ENCODE results near the gene DYSF.

DYSF gene

DNA sequence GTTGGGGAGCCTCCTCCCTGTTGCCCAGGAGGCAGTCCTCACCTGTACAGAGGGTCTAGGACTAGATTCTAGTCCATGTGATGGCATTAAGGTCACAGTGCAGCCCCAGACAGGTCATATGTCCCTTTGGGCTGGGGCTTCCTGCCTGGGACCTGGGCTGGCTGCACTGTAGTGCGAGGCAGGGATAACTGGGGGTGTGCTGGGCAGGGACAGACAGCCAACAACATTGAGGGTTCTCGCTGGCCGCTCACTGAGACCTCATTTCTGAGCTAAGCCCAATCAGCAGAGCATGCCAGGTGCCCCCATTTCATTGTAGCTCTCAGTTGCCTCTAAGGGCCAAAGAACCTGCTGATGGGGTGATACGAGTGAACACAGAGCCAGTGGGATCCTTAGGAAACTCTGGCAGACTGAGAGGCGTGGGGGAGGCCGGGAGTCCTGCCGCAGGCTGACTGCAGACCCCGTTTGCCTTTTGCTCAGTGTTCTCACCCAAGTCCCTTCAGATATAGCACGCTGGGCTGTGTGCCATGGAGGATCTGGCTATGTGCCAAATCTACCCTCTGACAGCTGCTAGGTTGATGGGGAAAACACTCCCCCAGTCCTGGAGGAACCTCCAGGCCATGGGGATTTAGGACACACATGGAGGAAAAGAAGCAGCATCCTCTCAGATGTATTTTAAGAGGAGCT lies 51.9 kb downstream of the DYSF start:
- Histone ChIP-seq H3K9me2 (replicated peaks; ENCODE audit: low read depth, low read length) (no peaks in the 10 kb centered on the region), H3K9me3 (ENCODE audit: insufficient read depth, low read depth, low read length) (no peaks in the 10 kb centered on the region), H3K4me1 (ENCODE audit: insufficient read depth, low read length, poor library complexity, severe bottlenecking) (no peaks in the 10 kb centered on the region), H3F3A (ENCODE audit: low read depth) (no peaks in the 10 kb centered on the region), H3K4me2 (ENCODE audit: low read depth, low read length, poor library complexity, severe bottlenecking) (no peak overlapping the region), H3K36me3 (ENCODE audit: insufficient read depth, low read length) (no peaks in the 10 kb centered on the region), H4K20me1 (ENCODE audit: insufficient read depth, low read length, poor library complexity, severe bottlenecking) (no peaks in the 10 kb centered on the region), H3K9ac (ENCODE audit: low read depth, low read length, poor library complexity, severe bottlenecking) (no peak overlapping the region), H2AFZ (ENCODE audit: low read length) (no peak overlapping the region), H3K27me3 (ENCODE audit: insufficient read depth, low read length, poor library complexity, severe bottlenecking) (no peaks in the 10 kb centered on the region), H3K79me2 (ENCODE audit: insufficient read depth, low read length) (no peaks in the 10 kb centered on the region), H3K4me3 (ENCODE audit: low read length, poor library complexity, severe bottlenecking) (no peak overlapping the region)
- no peak for TF ChIP-seq CTCF (conservative IDR thresholded peaks at IDR 0.05; ENCODE audit: low read length)
- TF ChIP-seq EZH2phosphoT487 (IDR thresholded peaks at IDR 0.05; ENCODE audit: borderline replicate concordance): no peak

DNA sequence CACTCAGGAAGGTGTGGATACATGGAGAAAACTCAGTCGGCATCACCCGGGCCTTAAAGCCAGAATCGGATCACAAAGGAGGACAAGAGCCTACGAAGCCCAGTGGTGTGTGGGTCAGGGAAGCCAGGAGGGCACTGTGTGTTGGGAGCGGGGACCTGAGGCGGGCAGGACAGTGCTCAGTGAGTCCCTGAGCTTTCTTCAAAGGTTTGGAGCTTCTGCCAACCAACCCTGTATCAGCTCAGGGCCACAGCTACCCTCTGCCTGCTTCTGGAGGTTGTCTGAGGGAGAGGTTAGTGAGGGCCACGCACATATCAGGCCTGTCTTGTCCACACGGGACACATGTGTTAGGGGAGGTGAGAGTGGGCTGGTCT lies 52.4 kb downstream of the DYSF start:
- Histone ChIP-seq H3K27me3 (ENCODE audit: insufficient read depth, low read length, poor library complexity, severe bottlenecking) (no peaks in the 10 kb centered on the region), H3K79me2 (ENCODE audit: insufficient read depth, low read length) (no peaks in the 10 kb centered on the region), H3K9ac (ENCODE audit: low read depth, low read length, poor library complexity, severe bottlenecking) (no peak overlapping the region), H3K9me2 (replicated peaks; ENCODE audit: low read depth, low read length) (no peaks in the 10 kb centered on the region), H2AFZ (ENCODE audit: low read length) (no peak overlapping the region), H3K4me2 (ENCODE audit: low read depth, low read length, poor library complexity, severe bottlenecking) (no peak overlapping the region), H4K20me1 (ENCODE audit: insufficient read depth, low read length, poor library complexity, severe bottlenecking) (no peaks in the 10 kb centered on the region), H3K4me1 (ENCODE audit: insufficient read depth, low read length, poor library complexity, severe bottlenecking) (no peaks in the 10 kb centered on the region), H3F3A (ENCODE audit: low read depth) (no peaks in the 10 kb centered on the region), H3K36me3 (ENCODE audit: insufficient read depth, low read length) (no peaks in the 10 kb centered on the region), H3K9me3 (ENCODE audit: insufficient read depth, low read depth, low read length) (no peaks in the 10 kb centered on the region), H3K4me3 (ENCODE audit: low read length, poor library complexity, severe bottlenecking) (no peak overlapping the region)
- TF ChIP-seq CTCF (conservative IDR thresholded peaks at IDR 0.05; ENCODE audit: low read length): no peak
- no peak for TF ChIP-seq EZH2phosphoT487 (IDR thresholded peaks at IDR 0.05; ENCODE audit: borderline replicate concordance)

GRCh38 chr2:71506222-71507153 lies 53.1 kb downstream of the DYSF start:
- Histone ChIP-seq H3K9me2 (replicated peaks; ENCODE audit: low read depth, low read length) (no peaks in the 10 kb centered on the region), H3K4me2 (ENCODE audit: low read depth, low read length, poor library complexity, severe bottlenecking) (no peak overlapping the region), H3F3A (ENCODE audit: low read depth) (no peaks in the 10 kb centered on the region), H3K9me3 (ENCODE audit: insufficient read depth, low read depth, low read length) (no peaks in the 10 kb centered on the region), H2AFZ (ENCODE audit: low read length) (no peak overlapping the region), H4K20me1 (ENCODE audit: insufficient read depth, low read length, poor library complexity, severe bottlenecking) (no peaks in the 10 kb centered on the region), H3K4me3 (ENCODE audit: low read length, poor library complexity, severe bottlenecking) (no peak overlapping the region), H3K9ac (ENCODE audit: low read depth, low read length, poor library complexity, severe bottlenecking) (no peak overlapping the region), H3K36me3 (ENCODE audit: insufficient read depth, low read length) (no peaks in the 10 kb centered on the region), H3K79me2 (ENCODE audit: insufficient read depth, low read length) (no peaks in the 10 kb centered on the region), H3K27me3 (ENCODE audit: insufficient read depth, low read length, poor library complexity, severe bottlenecking) (no peaks in the 10 kb centered on the region), H3K4me1 (ENCODE audit: insufficient read depth, low read length, poor library complexity, severe bottlenecking) (no peaks in the 10 kb centered on the region)
- no peak for TF ChIP-seq EZH2phosphoT487 (IDR thresholded peaks at IDR 0.05; ENCODE audit: borderline replicate concordance)
- no peak for TF ChIP-seq CTCF (conservative IDR thresholded peaks at IDR 0.05; ENCODE audit: low read length)
